Hepatocyte (in vitro differentiated cells): ENCODE measurements around the gene BMP5. TPM values are rescaled to one million over a fixed set of nuclear protein-coding genes. Genes with fewer than 3 reads are reported as not detected.

Source experiments
- DNase-seq: peaks from one replicate; pipeline ENCODE4 v3.0.0-alpha.2; 2016; ENCODE audit warnings: low spot score
- H2AFZ ChIP-seq: fragments of 200-600 bp; sonication (generic); 2 replicates; pipeline ENCODE4 v1.6.0; 2016; ENCODE audit warnings: antibody characterized with exemption, mild to moderate bottlenecking
- H3K27ac ChIP-seq: fragments of 200-600 bp; sonication (generic); 2 replicates; pipeline ENCODE4 v1.5.1; 2016; ENCODE audit warnings: mild to moderate bottlenecking
- H3K27me3 ChIP-seq: fragments of 200-600 bp; sonication (generic); 2 replicates; pipeline ENCODE4 v1.6.1; 2016
- H3K36me3 ChIP-seq: fragments of 200-600 bp; sonication (generic); replicated peaks from 2 replicates; pipeline ENCODE4 v1.5.1; 2016; ENCODE audit warnings: low read depth; ENCODE audit not compliant: insufficient read depth
- H3K4me1 ChIP-seq: fragments of 200-600 bp; sonication (generic); 2 replicates; pipeline ENCODE4 v1.5.1; 2016; ENCODE audit warnings: mild to moderate bottlenecking, moderate library complexity; ENCODE audit not compliant: insufficient read depth
- H3K4me2 ChIP-seq: fragments of 200-600 bp; sonication (generic); 2 replicates; pipeline ENCODE4 v1.6.0; 2016
- H3K4me3 ChIP-seq: fragments of 200-600 bp; sonication (generic); 2 replicates; pipeline ENCODE4 v1.5.1; 2016; ENCODE audit warnings: mild to moderate bottlenecking
- H3K79me2 ChIP-seq: fragments of 200-600 bp; sonication (generic); 2 replicates; pipeline ENCODE4 v1.6.0; 2017; ENCODE audit warnings: mild to moderate bottlenecking
- H3K9me2 ChIP-seq: fragments of 200-600 bp; sonication (generic); replicated peaks from 2 replicates; pipeline ENCODE4 v1.6.0; 2017; ENCODE audit warnings: mild to moderate bottlenecking; ENCODE audit not compliant: insufficient read depth
- H3K9me3 ChIP-seq: fragments of 200-600 bp; sonication (generic); 2 replicates; pipeline ENCODE4 v1.5.1; 2016; ENCODE audit warnings: low read depth, mild to moderate bottlenecking
- H4K20me1 ChIP-seq: fragments of 200-600 bp; sonication (generic); 2 replicates; pipeline ENCODE4 v1.6.0; 2016; ENCODE audit warnings: mild to moderate bottlenecking; ENCODE audit not compliant: insufficient read depth, poor library complexity, severe bottlenecking
- CTCF ChIP-seq: fragments of 200-600 bp; sonication (generic); IDR thresholded peaks from 2 replicates; pipeline ENCODE4 v1.5.1; 2016; ENCODE audit warnings: antibody characterized with exemption, mild to moderate bottlenecking; ENCODE audit not compliant: poor library complexity
- EZH2 ChIP-seq: fragments of 200-600 bp; sonication (generic); IDR thresholded peaks from 2 replicates; pipeline ENCODE4 v1.6.1; 2016; ENCODE audit warnings: antibody characterized with exemption, mild to moderate bottlenecking, borderline replicate concordance
- EZH2phosphoT487 ChIP-seq: fragments of 200-600 bp; sonication (generic); IDR thresholded peaks from one replicate; pipeline ENCODE4 v1.6.1; 2018; ENCODE audit warnings: antibody characterized with exemption, mild to moderate bottlenecking, low read depth, moderate library complexity; ENCODE audit not compliant: unreplicated experiment, severe bottlenecking
- WGBS: methylation state at CpG from one replicate; pipeline ENCODE4 v1.1.6; 2016; ENCODE audit warnings: low lambda C conversion rate; ENCODE audit errors: missing lambda C conversion rate; 5-methylcytosine and 5-hydroxymethylcytosine counted together
- polyA plus RNA-seq: library from polyadenylated mRNA; unstranded; fragments of >200 nt; fragmentation: Nextera tagmentation; extraction: Ambion mirVana; gene quantifications from 2 replicates; pipeline ENCODE4 v1.2.1, GENCODE V29; 2016
- total RNA-seq: library from RNA; depleted of rRNA; stranded (reverse); fragments of >200 nt; gene quantifications from 2 replicates; pipeline ENCODE4 v1.2.3, GENCODE V29; 2014

Gene BMP5
- total and polyA plus RNA-seq, 2 experiments from 2014 or later: 9.5 to 38.3 TPM

- H3K4me3 ChIP-seq: peak overlapping the region; percentile 50
- peak overlapping the region; percentile 67 for H3K4me2 ChIP-seq
- no peaks in the 10 kb centered on the region for H3K36me3 ChIP-seq
- H3K79me2 ChIP-seq: peaks cover 75% of the 10 kb centered on the region
- H3K4me1 ChIP-seq: peaks cover 8% of the 10 kb centered on the region
- 28% methylated on average over 3 of the region's 3 CpGs for WGBS
- H3K9me2 ChIP-seq: no peaks in the 10 kb centered on the region
- H3K27ac ChIP-seq: peak overlapping the region; percentile 57
- H2AFZ ChIP-seq: no peak overlapping the region
- no peak for DNase-seq
- H4K20me1 ChIP-seq: no peaks in the 10 kb centered on the region
- H3K9me3 ChIP-seq: no peaks in the 10 kb centered on the region
- TF ChIP-seq EZH2phosphoT487 (no peak), CTCF (no peak), EZH2 (no peak)
- H3K27me3 ChIP-seq: no peaks in the 10 kb centered on the region
These were observed 2.5 kb downstream of the BMP5 start for GRCh38 chr6:55872866-55873265.

DNA sequence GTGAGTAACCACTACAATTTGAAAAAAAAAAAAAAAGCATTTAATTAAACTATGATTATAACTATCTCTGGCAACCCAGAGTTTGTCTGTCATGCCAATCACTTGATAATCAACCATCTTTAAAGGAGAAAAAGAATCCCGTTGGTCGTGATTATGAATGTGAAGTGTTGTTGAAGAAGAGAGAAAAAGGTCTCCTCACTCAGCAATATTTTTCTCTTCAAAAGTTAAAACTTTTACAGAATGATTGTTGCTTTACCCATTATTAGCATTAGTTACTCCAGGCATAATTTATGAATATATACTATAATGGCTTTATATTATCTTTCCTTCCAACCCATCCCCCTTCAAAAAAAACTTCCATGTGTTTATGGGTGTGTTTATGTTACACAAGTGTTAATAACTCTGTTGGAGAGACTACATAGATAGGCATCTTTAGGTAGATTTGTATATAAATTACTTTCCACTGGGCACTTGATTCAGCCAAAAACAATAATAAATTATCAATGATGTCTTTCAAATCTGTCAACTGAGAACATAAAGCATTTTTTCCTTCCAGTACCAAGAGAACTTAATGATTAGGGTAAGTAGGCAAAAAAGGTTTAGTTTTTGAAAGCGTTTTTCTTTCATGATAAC, 5.1 kb downstream of the BMP5 start:
- H3K27ac ChIP-seq: peak overlapping the region; percentile 38
- H3K4me3 ChIP-seq: peak overlapping the region; percentile 50
- 73% methylated on average over 3 of the region's 3 CpGs for WGBS

DNA sequence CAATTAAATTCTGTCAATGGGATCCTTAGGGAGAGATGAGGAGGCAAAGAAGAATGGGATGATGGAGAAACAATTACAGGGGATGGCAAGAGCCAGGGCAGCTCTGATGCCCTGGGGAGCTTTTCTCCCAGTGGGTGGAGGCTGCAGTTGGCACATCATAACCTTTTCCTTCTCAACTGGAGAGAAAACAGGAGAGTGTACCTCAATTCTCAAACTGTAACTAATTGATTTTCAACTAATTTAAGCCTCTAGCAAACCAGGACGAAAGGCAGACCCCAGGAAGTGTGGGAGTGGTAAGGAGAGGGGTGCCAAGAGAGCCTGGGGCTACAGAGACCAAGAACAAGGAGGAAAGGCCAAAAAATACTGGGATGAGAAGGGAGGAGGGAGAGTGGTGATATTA, 5.7 kb downstream of the BMP5 start:
- Histone ChIP-seq H3K4me2 (peak overlapping the region; percentile 67), H3K27ac (peak overlapping the region; percentile 38), H3K27me3 (no peaks in the 10 kb centered on the region), H4K20me1 (no peaks in the 10 kb centered on the region), H2AFZ (no peak overlapping the region), H3K4me1 (peaks cover 22% of the 10 kb centered on the region), H3K79me2 (peaks cover 86% of the 10 kb centered on the region), H3K4me3 (peak overlapping the region; percentile 50), H3K36me3 (no peaks in the 10 kb centered on the region), H3K9me2 (no peaks in the 10 kb centered on the region), H3K9me3 (no peaks in the 10 kb centered on the region)
- WGBS: 64% methylated on average over 1 of the region's 1 CpG
- no peak for DNase-seq
- no peak for TF ChIP-seq EZH2
- TF ChIP-seq CTCF: no peak
- TF ChIP-seq EZH2phosphoT487: no peak

More for the DNA sequence above, 5.1 kb downstream of the BMP5 start:
- no peak for DNase-seq
- peak overlapping the region; percentile 67 for H3K4me2 ChIP-seq
- peaks cover 22% of the 10 kb centered on the region for H3K4me1 ChIP-seq
- H3K27me3 ChIP-seq: no peaks in the 10 kb centered on the region
- H3K36me3 ChIP-seq: no peaks in the 10 kb centered on the region
- no peaks in the 10 kb centered on the region for H4K20me1 ChIP-seq
- no peaks in the 10 kb centered on the region for H3K9me3 ChIP-seq
- TF ChIP-seq EZH2phosphoT487 (no peak), EZH2 (no peak), CTCF (no peak)
- H2AFZ ChIP-seq: no peak overlapping the region
- H3K9me2 ChIP-seq: no peaks in the 10 kb centered on the region
- H3K79me2 ChIP-seq: peaks cover 89% of the 10 kb centered on the region
